HUES6 (cell line): Measurements from ENCODE around the gene MAD1L1.

Experiments used
- H3K27ac ChIP-seq: 2 replicates; pipeline ENCODE4 v1.7.0; 2013; ENCODE audit warnings: low read depth, mild to moderate bottlenecking, low read length, inconsistent platforms
- H3K27me3 ChIP-seq: 2 replicates; pipeline ENCODE4 v1.6.1; 2013; ENCODE audit warnings: low read length; ENCODE audit not compliant: control insufficient read depth, insufficient read depth
- H3K36me3 ChIP-seq: 2 replicates; pipeline ENCODE4 v1.6.1; 2013; ENCODE audit warnings: low read length; ENCODE audit not compliant: control insufficient read depth, insufficient read depth
- H3K4me1 ChIP-seq: 2 replicates; pipeline ENCODE4 v1.6.1; 2013; ENCODE audit warnings: low read length; ENCODE audit not compliant: control insufficient read depth, insufficient read depth
- H3K4me3 ChIP-seq: 2 replicates; pipeline ENCODE4 v1.5.1; 2013; ENCODE audit warnings: low read depth, low read length
- H3K9ac ChIP-seq: one replicate; pipeline ENCODE4 v1.6.1; 2013; ENCODE audit warnings: mild to moderate bottlenecking, low read length
- H3K9me3 ChIP-seq: 2 replicates; pipeline ENCODE4 v1.6.1; 2013; ENCODE audit warnings: low read depth, low read length; ENCODE audit not compliant: control insufficient read depth, insufficient read depth

The MAD1L1 gene

GRCh38 chr7:2017914-2018568 is 214.7 kb downstream of the MAD1L1 start:
- Histone ChIP-seq H3K36me3 (peaks cover 4% of the 10 kb centered on the region; the same call in 1 of the 2 replicates), H3K4me3 (no peak overlapping the region), H3K27ac (no peak overlapping the region), H3K9me3 (no peaks in the 10 kb centered on the region), H3K9ac (no peak overlapping the region), H3K27me3 (no peaks in the 10 kb centered on the region), H3K4me1 (peaks cover 8% of the 10 kb centered on the region; the same call in 1 of the 2 replicates)

DNA sequence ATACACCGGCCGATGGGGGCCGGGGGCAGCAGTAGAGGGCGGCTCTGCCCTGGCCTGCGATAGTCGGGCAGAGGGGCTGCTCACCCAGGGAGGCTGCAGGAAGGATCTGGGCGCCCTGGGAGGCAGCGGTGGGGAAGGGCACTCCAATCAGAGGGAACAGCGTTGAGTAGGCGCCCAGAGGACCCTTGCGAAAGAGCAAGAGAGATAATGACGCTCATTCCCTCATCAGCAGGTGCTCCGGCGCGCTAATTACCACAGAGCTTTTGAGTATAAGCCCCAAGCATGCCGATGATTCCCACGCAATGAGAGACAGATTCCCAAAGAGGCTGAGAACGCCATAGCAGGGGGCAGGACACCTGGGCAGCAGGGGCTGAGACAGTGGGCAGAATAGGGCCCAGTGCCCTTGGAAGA is 215.3 kb downstream of the MAD1L1 start:
- H3K27ac ChIP-seq = peak overlapping the region; percentile 41; the same call in 1 of the 2 replicates
- H3K36me3 ChIP-seq = peaks cover 5% of the 10 kb centered on the region; the same call in 1 of the 2 replicates
- peaks cover 8% of the 10 kb centered on the region; the same call in 1 of the 2 replicates for H3K4me1 ChIP-seq

GRCh38 chr7:2016761-2017480 is 215.8 kb downstream of the MAD1L1 start:
- Histone ChIP-seq H3K27me3 (no peaks in the 10 kb centered on the region), H3K9me3 (no peaks in the 10 kb centered on the region), H3K36me3 (peaks cover 9% of the 10 kb centered on the region; the same call in 1 of the 2 replicates), H3K4me1 (peaks cover 8% of the 10 kb centered on the region; the same call in 1 of the 2 replicates), H3K27ac (peak overlapping the region; percentile 41; the same call in 1 of the 2 replicates), H3K9ac (no peak overlapping the region), H3K4me3 (no peak overlapping the region)

More for the DNA sequence above, 215.3 kb downstream of the MAD1L1 start:
- Histone ChIP-seq H3K4me3 (no peak overlapping the region), H3K27me3 (no peaks in the 10 kb centered on the region), H3K9ac (no peak overlapping the region), H3K9me3 (no peaks in the 10 kb centered on the region)

- H3K4me3 ChIP-seq = no peak overlapping the region
- no peaks in the 10 kb centered on the region for H3K9me3 ChIP-seq
- peaks cover 8% of the 10 kb centered on the region; the same call in 1 of the 2 replicates for H3K4me1 ChIP-seq
- no peaks in the 10 kb centered on the region for H3K27me3 ChIP-seq
- H3K36me3 ChIP-seq = peaks cover 9% of the 10 kb centered on the region; the same call in 1 of the 2 replicates
- H3K27ac ChIP-seq = no peak overlapping the region
- no peak overlapping the region for H3K9ac ChIP-seq
Observed at GRCh38 chr7:2016021-2016631, 216.6 kb downstream of the MAD1L1 start.

DNA sequence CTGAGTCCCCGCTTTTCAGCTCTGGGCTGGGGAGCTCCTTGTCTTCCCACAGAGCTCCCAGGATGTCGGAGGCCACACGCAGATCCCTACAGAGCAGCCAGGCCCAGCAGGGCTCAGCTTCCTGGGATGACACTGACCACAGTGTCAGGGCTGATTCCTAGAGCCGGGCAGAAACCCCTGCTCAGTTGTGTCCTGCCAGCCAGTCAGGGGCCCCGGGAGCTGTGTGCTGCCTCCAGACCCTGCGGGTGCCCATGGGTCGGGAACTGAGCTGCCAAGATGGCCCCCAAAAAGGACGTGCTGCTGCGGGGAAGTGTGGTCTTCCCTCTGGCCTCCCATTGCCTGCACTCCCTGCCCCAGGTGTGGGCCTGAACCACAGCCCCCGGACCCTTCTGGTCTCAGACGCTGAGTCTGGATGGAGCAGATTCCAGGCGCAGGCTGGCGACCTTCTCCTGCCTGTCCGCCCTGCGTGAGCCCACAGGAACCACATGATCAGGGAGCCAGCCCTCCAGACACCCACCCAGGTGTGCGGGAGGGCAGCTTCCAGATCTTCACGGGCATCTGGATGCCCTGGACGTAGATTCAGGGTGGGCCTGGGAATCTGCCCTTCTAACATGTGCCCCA is 217.4 kb downstream of the MAD1L1 start:
- no peaks in the 10 kb centered on the region for H3K27me3 ChIP-seq
- peaks cover 9% of the 10 kb centered on the region; the same call in 1 of the 2 replicates for H3K36me3 ChIP-seq
- peaks cover 8% of the 10 kb centered on the region; the same call in 1 of the 2 replicates for H3K4me1 ChIP-seq
- H3K27ac ChIP-seq = 0 out of 2 replicates have a peak overlapping the region, but pooled peaks have one; percentile 47
- no peaks in the 10 kb centered on the region for H3K9me3 ChIP-seq
- peak overlapping the region; percentile 39 for H3K9ac ChIP-seq
- no peak overlapping the region for H3K4me3 ChIP-seq

GRCh38 chr7:2014391-2015241 is 218.1 kb downstream of the MAD1L1 start:
- Histone ChIP-seq H3K9me3 (no peaks in the 10 kb centered on the region), H3K27me3 (no peaks in the 10 kb centered on the region), H3K36me3 (peaks cover 9% of the 10 kb centered on the region; the same call in 1 of the 2 replicates), H3K4me1 (peaks cover 8% of the 10 kb centered on the region; the same call in 1 of the 2 replicates), H3K9ac (peak overlapping the region; percentile 39), H3K4me3 (no peak overlapping the region), H3K27ac (0 out of 2 replicates have a peak overlapping the region, but pooled peaks have one; percentile 47)

DNA sequence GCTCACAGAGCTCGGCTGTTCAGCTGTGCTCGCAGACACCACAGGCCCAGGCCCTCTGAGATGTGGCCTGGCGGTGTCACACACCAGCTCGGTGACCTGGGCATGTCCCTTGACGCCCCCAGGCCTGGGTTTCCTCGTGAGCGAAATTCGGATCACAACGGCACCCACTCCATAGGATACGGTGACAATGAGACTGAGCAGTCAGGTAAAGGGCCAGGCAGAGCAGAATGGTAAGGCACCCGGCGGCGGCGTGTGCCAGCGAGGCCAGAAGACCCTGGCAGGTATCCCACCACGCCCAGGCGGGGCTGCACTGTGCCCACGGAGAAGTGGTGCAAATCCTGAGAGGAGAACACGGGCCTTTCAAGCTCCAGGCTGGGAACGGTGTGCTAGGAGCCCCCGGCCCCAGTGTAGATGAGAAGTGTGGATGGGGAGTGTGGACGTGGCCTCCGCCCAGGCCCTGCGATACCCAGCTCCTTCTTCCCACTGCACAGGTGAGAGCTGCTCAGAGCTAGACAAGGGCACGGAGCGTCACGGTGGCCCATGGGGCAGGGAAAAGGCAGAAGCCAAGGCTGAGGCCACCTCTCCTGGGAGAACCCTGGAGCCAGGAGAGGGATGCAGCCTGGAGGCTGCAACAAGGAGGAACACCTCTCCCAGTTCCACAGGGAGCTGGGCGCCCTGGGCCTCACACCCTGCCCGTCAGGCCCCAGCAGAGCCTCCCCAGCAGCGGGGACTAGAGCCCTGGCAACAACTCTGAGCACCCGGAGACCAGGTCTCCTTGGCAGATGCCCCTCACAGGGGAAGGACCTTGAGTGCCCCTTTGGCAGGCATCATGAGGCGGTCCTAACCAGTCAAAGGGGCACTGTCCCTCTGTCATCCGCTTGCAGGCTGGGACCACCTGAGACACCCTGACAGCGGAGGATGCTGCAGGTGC is 219.1 kb downstream of the MAD1L1 start:
- Histone ChIP-seq H3K4me1 (peaks cover 5% of the 10 kb centered on the region; the same call in 1 of the 2 replicates), H3K27me3 (no peaks in the 10 kb centered on the region), H3K9ac (no peak overlapping the region), H3K4me3 (no peak overlapping the region), H3K27ac (no peak overlapping the region), H3K36me3 (peaks cover 9% of the 10 kb centered on the region; the same call in 1 of the 2 replicates), H3K9me3 (no peaks in the 10 kb centered on the region)

DNA sequence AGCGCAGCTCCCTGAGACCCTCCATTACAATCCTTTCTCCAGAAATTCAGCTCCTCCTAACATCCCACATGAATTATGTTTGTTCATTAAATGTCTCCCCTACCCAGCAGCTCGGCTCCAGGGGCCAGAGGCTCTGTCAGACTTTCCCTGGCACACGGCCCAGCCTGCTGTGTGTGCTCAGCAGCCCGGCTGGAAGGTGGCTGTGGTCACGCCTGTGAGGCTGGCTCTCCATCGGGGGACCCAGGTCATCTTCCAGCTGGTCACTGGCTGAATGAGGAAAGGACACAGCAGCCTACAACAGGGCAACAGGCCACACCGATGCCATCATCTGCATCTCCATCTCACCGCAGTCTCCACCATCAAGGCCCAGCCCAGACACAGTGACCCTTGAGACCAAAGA is 219.8 kb downstream of the MAD1L1 start:
- peaks cover 7% of the 10 kb centered on the region; the same call in 1 of the 2 replicates for H3K4me1 ChIP-seq
- H3K4me3 ChIP-seq = no peak overlapping the region
- no peaks in the 10 kb centered on the region for H3K9me3 ChIP-seq
- no peak overlapping the region for H3K9ac ChIP-seq
- H3K36me3 ChIP-seq = peaks cover 9% of the 10 kb centered on the region; the same call in 1 of the 2 replicates
- no peaks in the 10 kb centered on the region for H3K27me3 ChIP-seq
- no peak overlapping the region for H3K27ac ChIP-seq

DNA sequence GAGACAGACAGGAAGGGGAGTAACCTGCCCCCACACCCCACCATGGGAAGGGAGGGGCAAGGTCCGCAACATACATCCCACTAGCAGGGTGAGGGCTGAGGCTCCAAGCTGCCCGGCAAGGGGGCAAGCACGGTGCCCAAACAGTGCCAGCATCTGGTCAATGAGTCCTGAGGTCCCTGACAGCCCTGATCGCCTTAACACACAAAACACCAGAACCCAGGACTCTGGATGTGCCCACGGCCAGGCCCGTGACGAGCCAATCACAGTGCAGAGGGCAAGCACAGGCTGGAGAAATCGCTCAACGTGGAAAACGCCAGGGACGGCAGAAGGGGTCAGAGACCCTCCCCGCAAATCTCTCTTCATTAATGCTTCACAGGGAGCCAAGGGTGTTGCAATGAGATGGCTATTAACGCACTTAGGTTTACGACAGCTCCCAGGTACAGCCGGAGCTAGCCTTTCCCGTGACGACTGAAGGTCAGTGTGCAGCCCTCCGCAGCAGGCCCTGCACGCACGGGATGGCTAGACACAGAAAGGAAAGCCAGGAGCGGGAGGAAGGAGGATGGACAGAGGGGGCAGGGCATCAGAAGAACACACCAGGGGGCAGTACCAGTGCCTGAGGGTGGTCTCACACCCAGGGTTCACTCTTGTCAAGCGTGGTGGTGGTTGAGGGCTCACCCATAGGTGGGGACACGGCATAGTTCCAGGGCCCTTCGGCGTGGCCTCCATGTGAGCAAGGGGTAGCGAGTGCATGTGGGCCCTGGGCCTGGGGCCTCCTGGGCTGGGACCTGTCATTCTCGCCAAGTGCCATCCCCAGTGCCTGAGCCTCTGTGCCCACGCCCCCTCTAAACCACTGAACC is 220.5 kb downstream of the MAD1L1 start:
- H3K27me3 ChIP-seq = no peaks in the 10 kb centered on the region
- H3K9me3 ChIP-seq = no peaks in the 10 kb centered on the region
- no peak overlapping the region for H3K4me3 ChIP-seq
- H3K4me1 ChIP-seq = peaks cover 7% of the 10 kb centered on the region; the same call in 1 of the 2 replicates
- H3K27ac ChIP-seq = no peak overlapping the region
- H3K36me3 ChIP-seq = peaks cover 9% of the 10 kb centered on the region; the same call in 1 of the 2 replicates
- no peak overlapping the region for H3K9ac ChIP-seq
